ENCODE measurements around the gene SYAP1.

- TF ChIP-seq CTCF (IDR thresholded peaks at IDR 0.05) = no peak
- no peak for TF ChIP-seq EP300 (IDR thresholded peaks at IDR 0.05)
- no peak for TF ChIP-seq POLR2A (IDR thresholded peaks at IDR 0.05)
Measured at GRCh38 chrX:16804923-16805464, 85.6 kb downstream of the SYAP1 start.

Measured in upper lobe of left lung (tissue), 4 donors.